Heart right ventricle (tissue), 16 donors: ENCODE measurements around the gene CRYBB1. TPM values are rescaled to one million over a fixed set of nuclear protein-coding genes. Genes with fewer than 3 reads are reported as not detected.

Experiments used
- ATAC-seq, 8 donors: fragments of 200-7000 bp; cut with Tn5 transposase; one replicate each; pipeline ENCODE4 v1.9.1; 2020; ENCODE audit warnings: mild to moderate bottlenecking in 8 of 8, moderate library complexity in 8 of 8, moderate number of reproducible peaks in 1 of 8
- DNase-seq, 2 donors: peaks; one replicate each; pipeline ENCODE4 v3.0.0-alpha.2; 2020
- H3K27ac ChIP-seq, 10 donors: fragments of 200-600 bp; sonication (generic) in 2 of 10; one replicate each; pipeline versions ENCODE4 v1.5.0 to v1.8.0; 2020 to 2022; ENCODE audit warnings: mild to moderate bottlenecking in 3 of 10
- H3K27me3 ChIP-seq, 7 donors: fragments of 200-600 bp; one replicate each; pipeline ENCODE4 v1.8.0; 2021 to 2022; ENCODE audit warnings: mild to moderate bottlenecking in 2 of 7
- H3K36me3 ChIP-seq, 9 donors: fragments of 200-600 bp; sonication (generic) in 1 of 9; one replicate each; pipeline versions ENCODE4 v1.5.0 to v1.8.0; 2020 to 2022; ENCODE audit warnings: mild to moderate bottlenecking in 2 of 9
- H3K4me1 ChIP-seq, 9 donors: fragments of 200-600 bp; sonication (generic) in 1 of 9; one replicate each; pipeline versions ENCODE4 v1.5.0 to v1.8.0; 2020 to 2022; ENCODE audit warnings: mild to moderate bottlenecking in 4 of 9
- H3K4me3 ChIP-seq, 10 donors: fragments of 200-600 bp; sonication (generic) in 2 of 10; one replicate each; pipeline versions ENCODE4 v1.5.0 to v1.8.0; 2020 to 2022; ENCODE audit warnings: mild to moderate bottlenecking in 7 of 10, moderate library complexity in 2 of 10
- H3K9me3 ChIP-seq, 11 donors: fragments of 200-600 bp in 10 of 11; sonication (generic) in 2 of 11; one replicate each; pipeline versions ENCODE4 v1.5.0 to v1.8.0; 2013 to 2022; ENCODE audit warnings: mild to moderate bottlenecking in 2 of 11, control low read depth in 1 of 11, moderate library complexity in 1 of 11
- CTCF ChIP-seq, 9 donors: fragments of 200-600 bp; sonication (generic) in 2 of 9; IDR thresholded peaks; one replicate each; pipeline versions ENCODE4 v1.5.0 to v1.8.0; 2021 to 2022; ENCODE audit warnings: antibody characterized with exemption in 9 of 9, mild to moderate bottlenecking in 5 of 9, moderate library complexity in 1 of 9
- WGBS, 2 donors: extraction: QIAGEN DNeasy Blood & Tissue Kit; methylation state at CpG; one replicate each; pipeline ENCODE4 v1.1.7; 2013; ENCODE audit warnings: inconsistent platforms in 1 of 2; 5-methylcytosine and 5-hydroxymethylcytosine counted together
- intact Hi-C, 10 donors: fragments of 100-400 bp; cut with DNase I; formaldehyde crosslinking; loops; one replicate each; pipeline versions ENCODE4 v1.11.1 to v1.14.2; 2022
- polyA plus RNA-seq, 2 donors: library from polyadenylated mRNA; stranded (reverse); fragments of 200-250 nt; gene quantifications; one replicate each; pipeline ENCODE4 v1.2.3, GENCODE V29; 2013
- total RNA-seq, 10 donors: library from RNA; stranded (reverse); fragmentation: NEBNext Ultra II Directional in 3 of 10; extraction: Animal tissue kit (Norgen Biotek cat#: 25700) in 3 of 10; gene quantifications; one replicate each; pipeline versions ENCODE4 v1.2.1 to v1.2.4, GENCODE V29; 2021 to 2023
- donor health status: Arrhythmogenic right ventricular cardiomyopathy.
- donor health status: ischemic (EF 13 %, LVEDD 7.1; RV severe dilation, severe dysfunction).
- donor health status: healthy with polysubstance abuse.
- donor health status: DM: no; HTN: yes; CAD: no.
- donor health status: DM: no; HTN: no; CAD: no.
- donor health status: ischemic (EF 25% LVEDD 6.9; RV normal size, moderate dysfunction).
- donor health status: ischemic (EF 25% LVEDD 5.7; RV mildly dilated, moderate dysfunction).
- donor health status: healthy.
- donor health status: DM: yes; HTN: yes; CAD: no.
- donor health status: Ischemic cardiomyopathy.
- donor health status: ischemic (EF 35%, LVEDD 5.7; RV mildly dilated, moderate dysfunction).
- donor health status: nonischemic (EF 11% LVEDD 7.7; RV severe dilation, severe dysfunction).
- donor health status: DM: yes; HTN: yes; CAD: no.
- donor health status: PGD.
- donor health status: ischemic (EF 29% LVEDD 5.4; RV normal size, mild dysfunction).
- donor health status: nonischemic (EF 23%, LVEDD 6.1; RV moderate dilation, normal function).

CRYBB1 gene
- total and polyA plus RNA-seq, 12 donors: 0.24 to 2.5 (median 0.56) TPM; not detected in 3

DNA sequence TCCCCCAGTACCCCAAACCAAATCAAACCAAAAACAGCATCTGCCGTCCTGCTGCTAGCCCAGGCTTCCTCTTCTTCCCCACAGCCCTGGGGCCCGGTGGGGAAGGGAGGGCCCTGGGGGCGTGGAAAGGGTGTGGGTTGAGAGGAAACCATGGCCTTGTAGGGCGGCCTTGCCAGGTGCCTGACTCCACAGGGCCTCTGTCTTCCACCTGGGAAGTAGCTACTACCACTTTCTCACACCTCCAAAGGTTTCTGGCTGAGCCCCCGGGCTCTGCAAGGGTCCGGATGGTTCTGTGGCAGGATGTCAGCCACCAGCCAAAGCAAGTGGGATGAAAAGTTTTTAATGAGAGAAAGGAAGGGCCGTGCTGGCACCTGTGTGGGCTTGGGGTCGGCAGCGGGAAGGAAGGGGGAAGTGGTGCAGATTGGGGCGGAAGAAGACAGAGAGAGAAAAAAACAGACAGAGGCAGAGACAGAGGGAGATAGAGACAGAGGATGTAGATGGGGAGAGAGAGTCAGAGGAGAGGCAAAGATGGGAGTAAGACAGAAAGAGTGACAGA is 38.4 kb downstream of the CRYBB1 start:
- Histone ChIP-seq H3K4me1 (peaks cover 3 to 56% (median 26%) of the 10 kb centered on the region in 9 donors), H3K4me3 (peak overlapping the region in 1 of 10 donors; percentile 12), H3K27ac (peak overlapping the region in 2 of 10 donors; percentile 22 to 73), H3K9me3 (no peaks in the 10 kb centered on the region), H3K36me3 (peaks cover 0 to 30% (median 0%) of the 10 kb centered on the region in 9 donors), H3K27me3 (no peaks in the 10 kb centered on the region)
- peak in 6 of 8 donors; percentile 25 to 68 (median 42) for ATAC-seq
- WGBS, 2 donors: 58 to 60% methylated on average over 10 of the region's 10 CpGs
- intact Hi-C loops: no loop called here
- TF ChIP-seq CTCF (IDR thresholded peaks at IDR 0.05): no peak
- peak; percentile 15 to 25 for DNase-seq

- no peak for TF ChIP-seq CTCF (IDR thresholded peaks at IDR 0.05)
- Histone ChIP-seq H3K4me3 (no peak overlapping the region), H3K27ac (no peak overlapping the region), H3K36me3 (peaks cover 0 to 23% (median 0%) of the 10 kb centered on the region in 9 donors), H3K4me1 (peaks cover 3 to 77% (median 26%) of the 10 kb centered on the region in 9 donors), H3K9me3 (no peaks in the 10 kb centered on the region), H3K27me3 (no peaks in the 10 kb centered on the region)
- ATAC-seq: no peak
- DNase-seq: no peak
- 97 to 99% methylated on average over 6 to 7 of the region's 7 CpGs for WGBS, 2 donors
- intact Hi-C loops: no loop called here
Observed at GRCh38 chr22:26577081-26577480, 40.7 kb downstream of the CRYBB1 start.

DNA sequence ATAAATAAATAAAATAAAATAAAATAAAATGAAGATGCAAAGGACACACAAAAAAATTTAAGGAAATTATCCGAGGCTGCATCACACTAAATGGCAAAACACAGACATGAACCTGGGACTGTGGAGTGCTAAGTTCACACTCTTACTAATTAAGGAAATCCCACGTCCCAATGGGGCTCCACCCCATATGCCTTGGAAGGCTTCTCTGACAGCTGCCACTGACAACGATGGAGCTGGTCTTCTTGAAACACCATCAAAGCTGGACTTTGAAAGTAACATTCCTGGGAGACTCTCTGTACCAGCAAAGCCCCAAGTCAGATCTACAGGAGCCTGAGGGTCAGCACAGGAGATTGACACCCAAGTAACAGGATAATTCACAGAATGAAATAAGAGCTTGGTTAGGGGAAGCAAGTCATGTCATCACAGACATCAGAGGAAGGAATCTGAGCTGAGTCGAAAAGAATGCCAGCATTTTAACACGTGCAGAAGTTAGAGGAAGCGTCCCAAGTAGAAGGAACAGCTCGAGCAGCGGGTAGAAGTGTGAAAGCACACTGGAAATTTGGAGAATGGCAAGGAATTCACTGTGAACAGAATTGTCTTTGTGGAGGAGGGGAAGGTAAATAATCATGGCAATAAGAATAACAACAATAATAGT is 41.7 kb downstream of the CRYBB1 start:
- Histone ChIP-seq H3K27me3 (no peaks in the 10 kb centered on the region), H3K9me3 (no peaks in the 10 kb centered on the region), H3K4me3 (no peak overlapping the region), H3K4me1 (peaks cover 3 to 81% (median 33%) of the 10 kb centered on the region in 9 donors), H3K36me3 (peaks cover 0 to 13% (median 0%) of the 10 kb centered on the region in 9 donors), H3K27ac (peak overlapping the region in 2 of 10 donors; percentile 15 to 71)
- WGBS, 2 donors: 39 to 55% methylated on average over 8 of the region's 8 CpGs
- DNase-seq (no peak), ATAC-seq (no peak)
- TF ChIP-seq CTCF (IDR thresholded peaks at IDR 0.05): no peak
- intact Hi-C loops: no loop called here

- DNase-seq (no peak), ATAC-seq (no peak)
- Histone ChIP-seq H3K9me3 (no peaks in the 10 kb centered on the region), H3K4me3 (no peak overlapping the region), H3K27me3 (no peaks in the 10 kb centered on the region), H3K4me1 (peaks cover 3 to 79% (median 36%) of the 10 kb centered on the region in 9 donors), H3K36me3 (peaks cover 0 to 12% (median 0%) of the 10 kb centered on the region in 9 donors), H3K27ac (peak overlapping the region in 4 of 10 donors; percentile 13 to 82 (median 48))
- intact Hi-C loops: no loop called here
- no peak for TF ChIP-seq CTCF (IDR thresholded peaks at IDR 0.05)
- WGBS, 2 donors: 82 to 87% methylated on average over 7 of the region's 7 CpGs
Observed at GRCh38 chr22:26574001-26574723, 43.7 kb downstream of the CRYBB1 start.
